HG03103 (cell line): ENCODE results near the gene ANKRD18A.
"Not testable (repeated sequence)": the region's sequence is repeated elsewhere in the genome, so short reads cannot be mapped to it uniquely, and the experiment has no call there.

ENCODE experiments used
- ATAC-seq: cut with Tn5 transposase; IDR thresholded peaks from one replicate; pipeline ENCODE4 v1.9.1; 2021; ENCODE audit warnings: low read depth; ENCODE audit not compliant: unreplicated experiment

ANKRD18A gene

DNA sequence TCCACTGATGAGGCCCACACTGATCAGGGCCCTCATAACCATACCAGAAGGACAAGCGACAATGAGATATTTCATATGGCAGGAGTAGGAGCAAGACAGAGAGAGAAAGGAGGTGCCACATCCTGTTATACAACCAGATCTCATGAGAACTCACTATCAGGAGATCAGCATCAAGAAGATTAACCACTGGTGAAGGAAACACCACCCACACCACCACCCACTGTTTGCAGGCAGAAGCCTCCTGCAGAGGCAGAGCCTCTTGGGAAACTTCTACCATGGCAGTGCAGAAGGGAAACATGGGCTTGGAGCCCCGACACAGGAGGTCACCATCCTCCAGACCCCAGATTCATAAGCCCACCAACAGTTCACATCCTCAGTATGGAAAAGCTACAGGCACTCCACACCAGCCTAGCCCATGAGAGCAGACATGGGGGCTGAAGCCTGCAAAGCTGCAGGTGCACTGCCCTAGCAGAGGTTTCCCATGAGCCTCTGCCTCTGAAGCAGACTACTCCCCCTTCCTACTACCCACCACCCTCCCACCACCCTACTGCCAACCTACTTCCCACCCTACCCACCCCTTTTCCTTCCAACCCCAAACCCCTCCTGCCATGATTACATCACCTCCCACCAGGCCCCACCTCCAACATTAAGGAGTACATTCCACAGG lies 73.8 kb downstream of the ANKRD18A start:
- ATAC-seq: not testable (repeated sequence)

DNA sequence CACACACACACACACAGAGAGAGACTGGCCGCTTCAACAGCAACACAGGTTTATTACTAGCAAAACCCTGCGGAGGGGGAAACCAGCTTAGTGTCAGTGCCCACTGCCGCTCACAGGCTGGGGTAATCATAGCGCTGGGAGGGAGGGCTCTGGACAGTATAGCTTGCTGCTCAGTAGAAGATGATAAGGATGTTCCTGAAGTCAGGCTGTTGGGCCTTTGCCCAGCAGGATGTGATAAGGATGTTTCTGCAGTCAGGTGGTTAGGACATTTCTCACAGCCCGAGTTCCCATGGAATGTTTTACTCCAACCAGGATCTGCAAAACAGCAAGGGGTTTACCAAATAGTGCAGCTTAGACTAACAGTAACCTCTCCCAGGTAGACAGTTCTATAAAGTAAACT lies 79.9 kb downstream of the ANKRD18A start:
- ATAC-seq: not testable (repeated sequence)

DNA sequence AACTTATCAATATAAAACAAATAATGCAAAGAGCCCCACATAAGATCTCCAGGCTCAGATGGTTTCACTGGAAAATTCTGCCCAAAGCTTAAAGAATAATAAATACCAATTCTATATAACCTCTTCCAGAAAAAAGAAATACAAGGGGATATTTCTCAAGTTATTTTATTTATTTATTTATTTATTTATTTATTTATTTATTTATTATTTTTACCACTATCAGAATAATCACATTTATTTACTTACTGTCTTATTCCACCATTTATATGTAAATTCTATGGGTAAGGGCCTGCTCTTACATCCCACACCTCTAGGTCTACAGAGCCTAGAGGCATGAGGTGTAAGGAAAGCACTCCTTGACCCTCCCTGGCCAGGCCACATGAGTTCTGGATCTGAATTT lies 91.1 kb downstream of the ANKRD18A start:
- no peak for ATAC-seq

DNA sequence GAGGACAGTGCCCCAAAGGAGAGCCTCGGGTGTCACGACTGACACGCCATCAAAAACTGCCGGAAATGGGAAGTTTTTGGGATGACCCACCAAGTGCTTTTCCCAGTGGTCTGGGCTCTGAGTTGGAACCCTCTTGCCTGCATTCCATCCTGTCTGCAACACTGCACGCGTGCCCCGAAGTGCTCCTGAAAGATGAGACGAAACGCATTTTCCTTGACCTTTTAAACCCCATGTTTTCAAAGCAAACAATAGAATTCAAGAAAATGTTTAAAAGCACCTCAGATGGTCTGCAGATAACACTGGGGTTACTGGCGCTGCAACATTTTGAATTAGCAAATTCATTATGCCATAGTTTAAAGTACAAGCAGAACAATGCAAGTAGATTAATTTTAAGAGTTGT lies 92.9 kb downstream of the ANKRD18A start:
- ATAC-seq: no peak

DNA sequence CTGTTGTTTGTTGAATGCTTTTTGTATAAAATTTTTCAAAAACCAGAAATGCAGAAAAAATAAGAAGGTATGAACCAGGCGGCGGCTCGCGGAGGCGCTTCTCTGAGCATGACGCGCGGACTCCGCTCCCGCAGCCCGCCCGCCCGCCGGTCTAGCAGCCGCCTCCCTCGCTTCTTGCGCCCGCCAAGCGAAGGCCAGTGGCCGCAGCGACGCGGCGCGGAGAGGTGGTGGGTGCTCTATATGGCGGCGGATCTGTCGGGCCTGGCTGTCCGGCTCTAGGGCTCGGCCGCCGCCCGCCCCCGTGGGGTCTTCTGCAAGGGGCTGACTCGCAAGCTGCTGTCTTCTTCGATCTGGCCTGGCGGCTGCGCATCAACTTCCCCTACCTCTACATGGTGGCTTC lies 93.8 kb downstream of the ANKRD18A start:
- ATAC-seq: no peak

DNA sequence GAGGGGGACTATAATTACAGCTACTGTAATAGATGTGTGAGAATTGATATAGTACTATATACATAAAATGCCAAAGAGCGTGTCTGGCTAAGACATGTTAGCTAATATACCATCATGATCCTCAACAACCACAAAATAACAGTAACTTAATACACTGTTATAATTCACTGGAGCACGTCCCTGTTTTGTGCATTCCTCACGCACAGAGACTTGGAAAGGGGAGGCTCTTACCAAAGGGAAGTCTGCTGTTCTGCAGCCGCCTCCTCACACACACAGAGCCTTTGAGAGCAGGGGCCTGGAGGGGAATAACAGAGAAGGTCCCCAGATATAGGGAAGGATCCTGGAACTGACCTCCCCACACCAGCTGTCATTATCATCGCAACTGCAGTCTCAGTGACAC lies 97.3 kb downstream of the ANKRD18A start:
- ATAC-seq: no peak

DNA sequence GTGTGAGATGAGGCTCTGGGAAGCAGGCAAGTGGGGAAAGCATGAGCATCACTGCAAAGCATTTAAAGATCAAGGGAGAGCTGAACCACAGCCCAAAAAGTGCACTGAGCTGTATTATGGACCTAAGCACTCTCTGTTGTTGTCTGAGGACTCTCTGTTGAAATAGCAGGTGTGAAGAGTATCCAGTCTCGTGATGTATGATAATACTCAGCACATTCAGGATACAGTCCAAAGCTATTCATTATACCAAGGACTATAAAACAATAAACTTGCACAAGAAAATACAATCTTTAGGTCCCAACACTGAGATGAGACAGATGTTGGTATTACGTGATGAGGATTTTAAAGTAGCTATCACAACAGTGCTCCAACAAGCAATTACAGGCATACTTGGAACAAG lies 98.6 kb downstream of the ANKRD18A start:
- ATAC-seq: no peak
